Measurements from ENCODE around the gene PAFAH2. TPM values are rescaled to one million over a fixed set of nuclear protein-coding genes. Genes with fewer than 3 reads are reported as not detected.

Gene PAFAH2
- polyA plus RNA-seq, result 20.7 TPM
- long read RNA-seq, donor 1, transcript PAFAH2-201 (11 exons, 3,581 nt), result major isoform, 6 of 6 reads
- long read RNA-seq, donor 1, partial matches to known transcripts, result 0 of 6 reads
- long read RNA-seq, donor 1, other reads (novel, unspliced or antisense), result 0 of 6 reads
- long read RNA-seq, donor 2, transcript PAFAH2-201 (11 exons, 3,581 nt), result major isoform, 6 of 6 reads
- long read RNA-seq, donor 2, partial matches to known transcripts, result 0 of 6 reads
- long read RNA-seq, donor 2, other reads (novel, unspliced or antisense), result 0 of 6 reads
- long read RNA-seq, donor 3, result 0 reads
- long read RNA-seq, donor 4, partial matches to known transcripts, result 0 of 1 reads
- long read RNA-seq, donor 4, other reads (novel, unspliced or antisense), result 0 of 1 reads
- long read RNA-seq, donor 5, result 0 reads
- long read RNA-seq, donor 6, transcript PAFAH2-201 (11 exons, 3,581 nt), result major isoform, 5 of 5 reads
- long read RNA-seq, donor 6, partial matches to known transcripts, result 0 of 5 reads
- long read RNA-seq, donor 6, other reads (novel, unspliced or antisense), result 0 of 5 reads
- long read RNA-seq, donor 7, partial matches to known transcripts, result 0 of 2 reads
- long read RNA-seq, donor 7, other reads (novel, unspliced or antisense), result 0 of 2 reads
- long read RNA-seq, donor 8, transcript PAFAH2-201 (11 exons, 3,581 nt), result major isoform, 12 of 12 reads
- long read RNA-seq, donor 8, partial matches to known transcripts, result 0 of 12 reads
- long read RNA-seq, donor 8, other reads (novel, unspliced or antisense), result 0 of 12 reads
- long read RNA-seq, donor 9, transcript PAFAH2-201 (11 exons, 3,581 nt), result major isoform, 5 of 6 reads
- long read RNA-seq, donor 9, partial matches to known transcripts, result 0 of 6 reads
- long read RNA-seq, donor 9, other reads (novel, unspliced or antisense), result 0 of 6 reads
- long read RNA-seq, donor 10, partial matches to known transcripts, result 0 of 4 reads
- long read RNA-seq, donor 10, other reads (novel, unspliced or antisense), result 0 of 4 reads
- long read RNA-seq, donor 11, partial matches to known transcripts, result 0 of 4 reads
- long read RNA-seq, donor 11, other reads (novel, unspliced or antisense), result 0 of 4 reads

- H3K4me1 ChIP-seq (ENCODE audit: control insufficient read depth, insufficient read depth, low read length), result peaks cover 28% of the 10 kb centered on the region
- no peaks in the 10 kb centered on the region for H3K27me3 ChIP-seq (ENCODE audit: control insufficient read depth, insufficient read depth, low read length)
- peak; percentile 99 to 100 for DNase-seq
- peak within 1 kb of the TSS; percentile 67 for H3K4me3 ChIP-seq (ENCODE audit: low read length)
- WGBS (ENCODE audit: insufficient coverage, low lambda C conversion rate), result no CpG with 5 or more reads among the region's 47 CpGs
- H3K27ac ChIP-seq (ENCODE audit: low read length), result peak within 1 kb of the TSS; percentile 93
- H3K36me3 ChIP-seq (ENCODE audit: control insufficient read depth, insufficient read depth, low read length), result no peaks in the 10 kb centered on the region
- H3K9me3 ChIP-seq (ENCODE audit: control insufficient read depth, low read depth, low read length), result no peaks in the 10 kb centered on the region
Measured at GRCh38 chr1:25997828-25998761, at the start of gene PAFAH2. Gene PAFAH2, minus strand, starts transcription at chr1:25998063. Its CDS starts 7,247 bp downstream, at chr1:25990816.

GRCh38 chr1:26047278-26047874 lies 49.5 kb upstream of the PAFAH2 start:
- peaks cover 23% of the 10 kb centered on the region for H3K27me3 ChIP-seq (ENCODE audit: control insufficient read depth, insufficient read depth, low read length)
- no CpG with 5 or more reads among the region's 7 CpGs for WGBS (ENCODE audit: insufficient coverage, low lambda C conversion rate)
- peaks cover 18% of the 10 kb centered on the region for H3K36me3 ChIP-seq (ENCODE audit: control insufficient read depth, insufficient read depth, low read length)
- peak overlapping the region; percentile 93 for H3K27ac ChIP-seq (ENCODE audit: low read length)
- peak overlapping the region; percentile 62 for H3K4me3 ChIP-seq (ENCODE audit: low read length)
- no peaks in the 10 kb centered on the region for H3K9me3 ChIP-seq (ENCODE audit: control insufficient read depth, low read depth, low read length)
- DNase-seq, result no peak
- H3K4me1 ChIP-seq (ENCODE audit: control insufficient read depth, insufficient read depth, low read length), result peaks cover 25% of the 10 kb centered on the region

- no CpG with 5 or more reads among the region's 57 CpGs for WGBS (ENCODE audit: insufficient coverage, low lambda C conversion rate)
- Histone ChIP-seq H3K27ac (ENCODE audit: low read length) (peak overlapping the region; percentile 93), H3K4me3 (ENCODE audit: low read length) (peak overlapping the region; percentile 62), H3K4me1 (ENCODE audit: control insufficient read depth, insufficient read depth, low read length) (peaks cover 25% of the 10 kb centered on the region), H3K36me3 (ENCODE audit: control insufficient read depth, insufficient read depth, low read length) (peaks cover 23% of the 10 kb centered on the region), H3K9me3 (ENCODE audit: control insufficient read depth, low read depth, low read length) (no peaks in the 10 kb centered on the region), H3K27me3 (ENCODE audit: control insufficient read depth, insufficient read depth, low read length) (peaks cover 23% of the 10 kb centered on the region)
- DNase-seq, result peak in 1 of 2 donors; percentile 74
Measured at GRCh38 chr1:26046246-26047095, 48.6 kb upstream of the PAFAH2 start.

- H3K9me3 ChIP-seq (ENCODE audit: control insufficient read depth, low read depth, low read length), result no peaks in the 10 kb centered on the region
- H3K4me3 ChIP-seq (ENCODE audit: low read length), result peak within 1 kb of the TSS; percentile 62
- H3K27me3 ChIP-seq (ENCODE audit: control insufficient read depth, insufficient read depth, low read length), result peaks cover 23% of the 10 kb centered on the region
- peak in 1 of 2 donors; percentile 75 for DNase-seq
- H3K27ac ChIP-seq (ENCODE audit: low read length), result peak within 1 kb of the TSS; percentile 93
- WGBS (ENCODE audit: insufficient coverage, low lambda C conversion rate), result no CpG with 5 or more reads among the region's 62 CpGs
- peaks cover 23% of the 10 kb centered on the region for H3K36me3 ChIP-seq (ENCODE audit: control insufficient read depth, insufficient read depth, low read length)
- peaks cover 25% of the 10 kb centered on the region for H3K4me1 ChIP-seq (ENCODE audit: control insufficient read depth, insufficient read depth, low read length)
Measured at GRCh38 chr1:26045722-26046245, 47.9 kb upstream of the PAFAH2 start, which contains the start of gene SLC30A2. Gene SLC30A2, minus strand, starts transcription at chr1:26046118. Its CDS starts 222 bp downstream, at chr1:26045896.

GRCh38 chr1:26044971-26045721 lies 47.3 kb upstream of the PAFAH2 start:
- WGBS (ENCODE audit: insufficient coverage, low lambda C conversion rate), result no CpG with 5 or more reads among the region's 29 CpGs
- Histone ChIP-seq H3K36me3 (ENCODE audit: control insufficient read depth, insufficient read depth, low read length) (peaks cover 26% of the 10 kb centered on the region), H3K4me3 (ENCODE audit: low read length) (peak overlapping the region; percentile 62), H3K4me1 (ENCODE audit: control insufficient read depth, insufficient read depth, low read length) (peaks cover 22% of the 10 kb centered on the region), H3K27ac (ENCODE audit: low read length) (peak overlapping the region; percentile 93), H3K27me3 (ENCODE audit: control insufficient read depth, insufficient read depth, low read length) (peaks cover 23% of the 10 kb centered on the region), H3K9me3 (ENCODE audit: control insufficient read depth, low read depth, low read length) (no peaks in the 10 kb centered on the region)
- DNase-seq, result peak; percentile 76 to 91

- H3K27ac ChIP-seq (ENCODE audit: low read length), result no peak overlapping the region
- no peaks in the 10 kb centered on the region for H3K9me3 ChIP-seq (ENCODE audit: control insufficient read depth, low read depth, low read length)
- H3K36me3 ChIP-seq (ENCODE audit: control insufficient read depth, insufficient read depth, low read length), result peaks cover 32% of the 10 kb centered on the region
- H3K4me1 ChIP-seq (ENCODE audit: control insufficient read depth, insufficient read depth, low read length), result peaks cover 16% of the 10 kb centered on the region
- H3K27me3 ChIP-seq (ENCODE audit: control insufficient read depth, insufficient read depth, low read length), result peaks cover 23% of the 10 kb centered on the region
- no peak for DNase-seq
- WGBS (ENCODE audit: insufficient coverage, low lambda C conversion rate), result no CpG with 5 or more reads among the region's 3 CpGs
- peak overlapping the region; percentile 62 for H3K4me3 ChIP-seq (ENCODE audit: low read length)
Measured at GRCh38 chr1:26044414-26044813, 46.6 kb upstream of the PAFAH2 start.

- H3K27me3 ChIP-seq (ENCODE audit: control insufficient read depth, insufficient read depth, low read length), result peaks cover 23% of the 10 kb centered on the region
- no peak overlapping the region for H3K4me3 ChIP-seq (ENCODE audit: low read length)
- no peak overlapping the region for H3K27ac ChIP-seq (ENCODE audit: low read length)
- no CpG with 5 or more reads among the region's 2 CpGs for WGBS (ENCODE audit: insufficient coverage, low lambda C conversion rate)
- DNase-seq, result no peak
- peaks cover 13% of the 10 kb centered on the region for H3K4me1 ChIP-seq (ENCODE audit: control insufficient read depth, insufficient read depth, low read length)
- peaks cover 35% of the 10 kb centered on the region for H3K36me3 ChIP-seq (ENCODE audit: control insufficient read depth, insufficient read depth, low read length)
- H3K9me3 ChIP-seq (ENCODE audit: control insufficient read depth, low read depth, low read length), result no peaks in the 10 kb centered on the region
Measured at GRCh38 chr1:26043765-26044164, 45.9 kb upstream of the PAFAH2 start.

- H3K9me3 ChIP-seq (ENCODE audit: control insufficient read depth, low read depth, low read length), result no peaks in the 10 kb centered on the region
- peaks cover 38% of the 10 kb centered on the region for H3K36me3 ChIP-seq (ENCODE audit: control insufficient read depth, insufficient read depth, low read length)
- WGBS (ENCODE audit: insufficient coverage, low lambda C conversion rate), result no CpG with 5 or more reads among the region's 4 CpGs
- H3K27ac ChIP-seq (ENCODE audit: low read length), result no peak overlapping the region
- H3K4me1 ChIP-seq (ENCODE audit: control insufficient read depth, insufficient read depth, low read length), result peaks cover 9% of the 10 kb centered on the region
- H3K27me3 ChIP-seq (ENCODE audit: control insufficient read depth, insufficient read depth, low read length), result peaks cover 20% of the 10 kb centered on the region
- H3K4me3 ChIP-seq (ENCODE audit: low read length), result no peak overlapping the region
- DNase-seq, result no peak
Measured at GRCh38 chr1:26041978-26042377, 44.1 kb upstream of the PAFAH2 start.

Measured in large intestine (tissue), 12 donors.